H9 (cell line): Measurements from ENCODE around the gene ACSS2. TPM values are rescaled to one million over a fixed set of nuclear protein-coding genes. Genes with fewer than 3 reads are reported as not detected.

Experiments
- DNase-seq: peaks from one replicate; pipeline ENCODE4 v3.0.0-alpha.2; 2017
- H2AFZ ChIP-seq: one replicate; pipeline ENCODE4 v1.6.1; 2013; ENCODE audit warnings: mild to moderate bottlenecking, low read length, control low read depth, moderate library complexity
- H2AK5ac ChIP-seq: 2 replicates; pipeline ENCODE4 v1.6.1; 2013; ENCODE audit warnings: low read length, control low read depth, mixed read lengths; ENCODE audit not compliant: insufficient read length
- H2BK120ac ChIP-seq: one replicate; pipeline ENCODE4 v1.6.1; 2013; ENCODE audit warnings: low read depth, mild to moderate bottlenecking, low read length, control low read depth, inconsistent platforms; ENCODE audit not compliant: poor library complexity, severe bottlenecking
- H2BK12ac ChIP-seq: 2 replicates; pipeline ENCODE4 v1.6.1; 2013; ENCODE audit warnings: low read length, control low read depth, mixed read lengths, low read depth; ENCODE audit not compliant: insufficient read length
- H2BK15ac ChIP-seq: 2 replicates; pipeline ENCODE4 v1.6.1; 2013; ENCODE audit warnings: low read depth, low read length, control low read depth
- H2BK20ac ChIP-seq: one replicate; pipeline ENCODE4 v1.6.1; 2013; ENCODE audit warnings: low read depth, mild to moderate bottlenecking, low read length, control low read depth, inconsistent platforms; ENCODE audit not compliant: poor library complexity, severe bottlenecking
- H2BK5ac ChIP-seq: 2 replicates; pipeline ENCODE4 v1.6.1; 2013; ENCODE audit warnings: low read length, control low read depth, mixed read lengths; ENCODE audit not compliant: insufficient read length
- H3K14ac ChIP-seq: 2 replicates; pipeline ENCODE4 v1.6.1; 2013; ENCODE audit warnings: low read length, control low read depth; ENCODE audit not compliant: insufficient read depth
- H3K18ac ChIP-seq: 2 replicates; pipeline ENCODE4 v1.6.1; 2013; ENCODE audit warnings: low read depth, mild to moderate bottlenecking, mixed read lengths, low read length, control low read depth; ENCODE audit not compliant: insufficient read length
- H3K23ac ChIP-seq: 2 replicates; pipeline ENCODE4 v1.6.1; 2013; ENCODE audit warnings: low read length, control low read depth, mixed read lengths, low read depth; ENCODE audit not compliant: insufficient read length
- H3K23me2 ChIP-seq: 2 replicates; pipeline ENCODE4 v1.6.1; 2013; ENCODE audit warnings: low read depth, mild to moderate bottlenecking, mixed read lengths, low read length, control low read depth; ENCODE audit not compliant: insufficient read length, poor library complexity, severe bottlenecking
- H3K27ac ChIP-seq: 2 replicates; pipeline ENCODE4 v1.5.1; 2013; ENCODE audit warnings: low read length, control low read depth, mixed read lengths, low read depth; ENCODE audit not compliant: insufficient read length
- H3K27me3 ChIP-seq: 2 replicates; pipeline ENCODE4 v1.6.1; 2013; ENCODE audit warnings: low read length, control low read depth, inconsistent platforms; ENCODE audit not compliant: insufficient read depth
- H3K4ac ChIP-seq: 2 replicates; pipeline ENCODE4 v1.6.1; 2013; ENCODE audit warnings: low read depth, mild to moderate bottlenecking, control low read depth, inconsistent platforms, low read length, moderate library complexity
- H3K4me1 ChIP-seq: 2 replicates; pipeline ENCODE4 v1.6.1; 2013; ENCODE audit warnings: low read length, control low read depth, inconsistent platforms; ENCODE audit not compliant: insufficient read depth
- H3K4me2 ChIP-seq: 2 replicates; pipeline ENCODE4 v1.6.1; 2013; ENCODE audit warnings: low read length, control low read depth, mixed read lengths; ENCODE audit not compliant: insufficient read length, insufficient read depth
- H3K56ac ChIP-seq: 2 replicates; pipeline ENCODE4 v1.6.1; 2013; ENCODE audit warnings: low read depth, mild to moderate bottlenecking, mixed read lengths, low read length, control low read depth; ENCODE audit not compliant: insufficient read length
- H3K79me1 ChIP-seq: 2 replicates; pipeline ENCODE4 v1.6.1; 2013; ENCODE audit warnings: low read depth, mild to moderate bottlenecking, moderate library complexity, low read length, control low read depth, inconsistent platforms; ENCODE audit not compliant: insufficient read depth, poor library complexity, severe bottlenecking
- H3K79me2 ChIP-seq: 2 replicates; pipeline ENCODE4 v1.6.1; 2013; ENCODE audit warnings: low read length, control low read depth, inconsistent platforms; ENCODE audit not compliant: insufficient read depth
- H3K9ac ChIP-seq: 2 replicates; pipeline ENCODE4 v1.6.1; 2013; ENCODE audit warnings: low read length, control low read depth, mixed read lengths; ENCODE audit not compliant: insufficient read length; ENCODE audit errors: extremely low read depth
- H3K9me3 ChIP-seq: one replicate; pipeline ENCODE4 v1.6.1; 2013; ENCODE audit warnings: low read depth, low read length, inconsistent platforms; ENCODE audit not compliant: control insufficient read depth
- H3T11ph ChIP-seq: one replicate; pipeline ENCODE4 v1.6.1; 2013; ENCODE audit warnings: mild to moderate bottlenecking, low read length, control low read depth, inconsistent platforms
- H4K20me1 ChIP-seq: one replicate; pipeline ENCODE4 v1.6.1; 2013; ENCODE audit not compliant: control insufficient read depth, insufficient read length, insufficient read depth
- H4K5ac ChIP-seq: 2 replicates; pipeline ENCODE4 v1.6.1; 2013; ENCODE audit warnings: low read depth, mild to moderate bottlenecking, mixed read lengths, low read length, control low read depth; ENCODE audit not compliant: insufficient read length
- H4K8ac ChIP-seq: replicated peaks from 2 replicates; pipeline ENCODE4 v1.6.1; 2013; ENCODE audit warnings: low read length, control low read depth, mixed read lengths, low read depth; ENCODE audit not compliant: insufficient read length
- H4K91ac ChIP-seq: 2 replicates; pipeline ENCODE4 v1.6.1; 2013; ENCODE audit warnings: low read depth, mild to moderate bottlenecking, moderate library complexity, mixed read lengths, low read length, control low read depth; ENCODE audit not compliant: insufficient read length
- H3K27ac Mint-ChIP-seq, 3 experiments: 2 replicates in 2 of 3; 3 replicates in 1 of 3; pipeline ENCODE4 v1.8.0; 2020 to 2021; ENCODE audit warnings: mixed read lengths in 3 of 3, mild to moderate bottlenecking in 1 of 3, moderate library complexity in 1 of 3
- H3K27me3 Mint-ChIP-seq: 2 replicates; pipeline ENCODE4 v1.8.0; 2021; ENCODE audit warnings: low read depth, mild to moderate bottlenecking, moderate library complexity, mixed read lengths
- H3K36me3 Mint-ChIP-seq, 3 experiments: 2 replicates in 2 of 3; 3 replicates in 1 of 3; pipeline ENCODE4 v1.8.0; 2020 to 2021; ENCODE audit warnings: low read depth in 3 of 3, mixed read lengths in 3 of 3; ENCODE audit not compliant: insufficient read depth in 1 of 3
- H3K4me1 Mint-ChIP-seq, 2 experiments: 2 replicates each; pipeline ENCODE4 v1.8.0; 2020; ENCODE audit warnings: mixed read lengths in 2 of 2
- H3K4me3 Mint-ChIP-seq, 2 experiments: 2 replicates in 1 of 2; 3 replicates in 1 of 2; pipeline ENCODE4 v1.8.0; 2020 to 2021; ENCODE audit warnings: mild to moderate bottlenecking in 2 of 2, mixed read lengths in 2 of 2, moderate library complexity in 1 of 2
- H3K9me3 Mint-ChIP-seq, 2 experiments: 2 replicates in 1 of 2; 3 replicates in 1 of 2; pipeline ENCODE4 v1.8.0; 2020; ENCODE audit warnings: mild to moderate bottlenecking in 2 of 2, mixed read lengths in 2 of 2, moderate library complexity in 1 of 2
- CTCF ChIP-seq: fragments of 200-600 bp; sonication (generic); conservative IDR thresholded peaks from 3 replicates; pipeline ENCODE4 v1.8.0; 2021; ENCODE audit warnings: antibody characterized with exemption, mild to moderate bottlenecking
- WGBS: extraction: QIAGEN DNeasy Blood & Tissue Kit; methylation state at CpG from one replicate; pipeline ENCODE4 v1.1.7; 2013; ENCODE audit warnings: missing lambda C conversion rate, low lambda C conversion rate, mixed read lengths; ENCODE audit not compliant: insufficient read length; ENCODE audit errors: extremely low coverage; 5-methylcytosine and 5-hydroxymethylcytosine counted together
- total RNA-seq: library from RNA; stranded (reverse); gene quantifications from 2 replicates; pipeline ENCODE4 v1.2.1, GENCODE V29; 2021

Gene ACSS2
- total RNA-seq, 1 experiment from 2014 or later: 15.4 TPM

GRCh38 chr20:34949120-34949519 is 72.7 kb downstream of the ACSS2 start:
- no CpG with 5 or more reads among the region's 6 CpGs for WGBS
- Mint-ChIP-seq H3K9me3 (no peaks in the 10 kb centered on the region), H3K4me1 (peaks cover 16 to 20% of the 10 kb centered on the region in 2 experiments), H3K4me3 (no peak overlapping the region), H3K27ac (no peak overlapping the region), H3K36me3 (peaks cover 0 to 19% (median 9%) of the 10 kb centered on the region in 3 experiments; a peak in 5 of 7 replicates), H3K27me3 (no peaks in the 10 kb centered on the region)
- Histone ChIP-seq H2BK120ac (no peak overlapping the region), H4K5ac (no peak overlapping the region), H3K18ac (no peak overlapping the region), H2AK5ac (no peak overlapping the region), H3K23ac (no peak overlapping the region), H3K14ac (no peak overlapping the region), H3K9ac (no peak overlapping the region), H3K9me3 (no peaks in the 10 kb centered on the region), H2AFZ (no peak overlapping the region), H3K4ac (no peak overlapping the region), H4K8ac (no peak overlapping the region), H3K4me1 (no peaks in the 10 kb centered on the region), H2BK20ac (no peak overlapping the region), H3T11ph (no peak overlapping the region), H3K79me2 (no peaks in the 10 kb centered on the region), H2BK12ac (no peak overlapping the region), H3K4me2 (no peak overlapping the region), H2BK15ac (no peak overlapping the region), H3K79me1 (no peaks in the 10 kb centered on the region), H3K27me3 (no peaks in the 10 kb centered on the region), H2BK5ac (no peak overlapping the region), H3K27ac (no peak overlapping the region), H3K23me2 (no peaks in the 10 kb centered on the region), H4K91ac (no peak overlapping the region), H3K56ac (no peak overlapping the region), H4K20me1 (no peaks in the 10 kb centered on the region)
- no peak for TF ChIP-seq CTCF
- no peak for DNase-seq
